HG02973 (cell line): ENCODE data around the gene EPHB1.

Experiments used
- ATAC-seq: cut with Tn5 transposase; IDR thresholded peaks from one replicate; pipeline ENCODE4 v1.9.1; 2021; ENCODE audit warnings: moderate library complexity; ENCODE audit not compliant: unreplicated experiment

The EPHB1 gene

DNA sequence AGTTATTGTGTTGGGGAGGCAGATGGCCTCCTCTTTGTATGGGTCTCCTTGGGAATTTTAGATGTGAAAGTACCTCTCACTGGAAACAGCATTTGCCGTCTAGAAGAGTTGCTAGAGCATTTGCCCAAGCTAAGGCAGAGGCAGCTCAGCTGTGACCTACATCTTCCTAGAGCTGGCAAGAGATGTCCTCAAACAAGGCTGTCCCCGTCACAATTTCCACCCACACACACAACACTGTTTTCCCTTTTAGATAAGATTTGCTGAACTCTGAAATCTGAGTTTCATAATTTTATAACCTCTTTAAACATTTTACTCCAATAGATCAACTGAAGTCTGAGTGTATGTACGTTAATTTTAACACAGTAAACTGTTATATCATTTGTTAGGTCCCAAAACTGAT, 352.6 kb downstream of the EPHB1 start:
- no peak for ATAC-seq

DNA sequence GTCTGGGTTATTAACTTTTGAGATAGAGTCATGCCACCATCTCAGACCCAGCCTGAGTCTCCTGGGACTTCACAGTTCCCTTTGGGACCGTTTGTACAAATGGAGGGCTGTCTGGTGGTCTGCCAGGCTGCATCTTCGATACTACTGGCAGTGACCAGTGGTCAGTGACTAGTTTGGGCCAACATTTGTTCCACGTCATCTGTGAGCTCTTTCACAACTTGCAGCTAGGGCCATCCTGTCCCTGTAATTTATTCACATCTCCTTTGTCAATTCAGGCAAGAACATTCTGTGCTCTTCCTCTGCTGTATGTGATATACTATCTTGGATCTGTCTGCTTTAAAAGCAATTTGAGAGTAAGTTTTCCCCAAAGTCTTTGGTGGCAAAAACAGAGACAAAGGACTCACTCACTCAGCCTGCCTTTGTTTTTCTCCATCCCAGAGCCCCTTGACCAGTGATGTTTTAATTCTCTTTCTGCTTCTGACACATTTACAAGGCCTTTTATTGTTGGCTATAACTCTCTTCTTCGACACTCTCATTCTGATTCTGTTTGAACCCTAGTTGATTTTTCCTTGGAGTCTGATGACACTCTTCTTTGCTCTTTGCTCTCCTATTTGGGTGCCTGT, 353.4 kb downstream of the EPHB1 start:
- ATAC-seq = no peak

DNA sequence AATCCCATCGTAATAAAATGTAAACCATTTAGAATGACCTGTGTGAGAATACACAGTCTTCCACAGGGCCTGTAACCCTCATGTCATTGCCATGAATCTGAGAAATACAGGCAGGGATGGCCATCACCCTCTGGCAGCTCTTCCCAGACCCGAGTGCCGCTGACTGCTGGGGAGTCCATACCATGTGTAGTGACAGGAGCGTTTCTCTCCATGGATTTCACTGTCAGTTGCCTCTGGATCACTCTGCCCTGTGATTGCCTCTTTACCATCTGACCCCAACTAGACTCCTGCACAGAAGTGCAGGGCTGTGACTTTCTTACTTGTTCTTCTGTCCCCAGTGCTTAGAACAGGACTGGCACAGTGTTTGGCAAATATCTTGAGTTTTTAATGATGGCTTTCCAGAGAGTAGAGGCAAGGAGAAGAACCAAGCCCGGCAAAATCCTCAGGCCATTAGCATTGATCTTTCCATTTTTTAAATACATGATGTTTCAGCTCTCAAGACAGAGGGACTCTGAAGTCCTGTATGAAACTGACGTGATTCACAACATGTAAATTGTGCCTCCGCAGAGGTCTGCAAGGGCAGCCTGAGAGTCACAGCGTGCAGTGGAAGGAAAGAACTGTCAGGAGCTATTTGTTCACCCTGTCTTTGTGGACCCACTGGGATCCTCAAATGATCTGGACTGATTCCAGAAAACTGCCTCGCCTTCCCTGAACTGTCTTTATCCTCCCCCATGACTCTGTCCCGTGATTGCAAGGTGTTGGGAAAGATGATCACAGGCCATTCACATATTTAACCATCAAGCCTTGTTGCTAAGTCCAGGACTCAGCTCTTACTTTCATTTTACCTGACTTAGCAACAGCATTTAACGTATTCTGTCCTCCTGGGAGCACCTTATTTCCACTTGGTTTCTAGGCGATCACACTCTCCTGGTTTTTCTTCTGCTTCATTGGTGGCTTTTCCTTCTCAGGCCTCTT, 354.9 kb downstream of the EPHB1 start:
- no peak for ATAC-seq

GRCh38 chr3:135154186-135154585, 359.1 kb downstream of the EPHB1 start:
- no peak for ATAC-seq

- ATAC-seq = no peak
These were observed 360.2 kb downstream of the EPHB1 start for GRCh38 chr3:135155228-135155627.

DNA sequence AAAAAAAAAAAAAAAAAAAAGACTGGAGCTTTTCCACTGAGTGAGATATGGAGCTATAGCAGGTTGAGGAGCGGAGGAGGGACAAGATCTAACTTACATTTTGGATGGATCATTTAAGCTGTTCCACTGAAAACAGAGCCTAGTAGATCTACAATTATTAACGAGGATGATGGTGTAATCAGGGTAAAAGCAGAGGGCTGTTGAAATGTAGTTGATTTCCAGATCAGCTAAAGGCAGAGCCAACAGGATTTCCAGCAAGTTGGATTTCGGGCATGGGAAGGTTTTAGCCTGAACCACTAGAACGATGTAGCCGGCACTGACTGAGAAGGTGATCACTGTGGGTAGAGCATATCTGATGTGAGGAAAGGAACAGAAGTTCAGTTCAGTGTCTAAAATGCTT, 360.7 kb downstream of the EPHB1 start:
- ATAC-seq = no peak

- no peak for ATAC-seq
These were observed 362.1 kb downstream of the EPHB1 start for GRCh38 chr3:135157045-135157740.

DNA sequence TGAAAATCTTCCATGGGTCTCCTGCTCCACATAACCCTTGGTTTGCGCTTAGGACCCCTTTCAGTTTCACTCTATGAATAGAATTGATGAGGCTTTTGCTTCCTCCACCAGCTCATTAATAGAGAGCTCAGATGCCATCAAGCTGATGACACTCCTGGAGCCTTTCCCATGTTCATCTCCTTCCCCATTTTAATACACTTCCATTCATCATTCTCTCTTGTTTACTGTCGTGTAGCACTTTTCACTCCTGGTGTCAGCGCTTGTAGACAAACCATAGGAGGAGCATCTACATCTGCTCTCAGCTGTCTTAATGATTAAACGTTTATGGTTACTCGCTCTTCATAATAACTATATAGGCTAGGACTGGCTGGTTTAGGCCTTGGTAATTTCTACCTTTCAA, 363.5 kb downstream of the EPHB1 start:
- ATAC-seq = no peak

DNA sequence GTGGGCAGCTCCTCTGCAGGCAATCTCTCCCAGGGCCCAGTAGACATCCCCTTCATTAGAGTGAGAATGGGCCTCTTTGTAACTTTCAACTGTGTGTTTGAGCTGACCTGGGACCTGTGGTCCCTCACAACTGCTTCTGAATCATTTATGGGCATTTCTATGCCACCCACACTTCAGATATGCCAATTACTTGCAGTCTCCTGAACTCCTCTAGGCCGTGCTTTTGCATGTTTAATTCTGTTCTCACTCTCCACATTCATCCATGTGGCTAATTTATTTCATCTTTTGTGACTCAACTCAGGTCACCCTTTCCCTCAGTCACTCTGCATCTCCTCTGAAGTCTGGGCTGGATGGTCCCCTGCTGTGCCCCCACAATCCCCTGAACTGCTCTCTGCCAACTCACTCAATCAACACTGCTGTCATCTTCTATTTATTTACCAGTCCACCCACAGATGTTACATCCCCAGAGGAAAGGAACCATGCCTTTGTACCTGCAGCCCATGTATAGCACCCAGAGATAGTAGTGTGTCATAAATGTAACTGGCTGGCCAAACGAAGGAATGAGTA, 364.7 kb downstream of the EPHB1 start:
- no peak for ATAC-seq

DNA sequence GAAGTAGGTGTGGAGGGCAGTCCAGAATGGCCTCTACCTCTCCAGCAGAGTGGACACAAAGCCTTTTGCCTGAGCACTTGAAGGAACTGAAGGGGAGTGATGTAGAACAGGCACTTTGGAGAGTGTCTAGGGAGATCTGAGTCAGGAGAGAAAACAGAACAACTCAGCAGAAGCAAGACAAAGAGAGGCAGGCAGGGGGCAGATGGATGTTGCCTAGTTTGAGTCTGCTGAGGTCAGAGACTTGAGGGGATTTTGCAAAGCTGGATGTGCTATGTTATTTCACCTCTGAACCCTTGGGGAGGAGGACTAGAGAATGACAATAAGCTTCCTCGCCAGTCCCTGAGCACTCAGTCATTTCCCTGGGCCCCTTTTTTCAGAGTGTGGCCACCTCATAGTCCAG, 366.4 kb downstream of the EPHB1 start:
- ATAC-seq = no peak

DNA sequence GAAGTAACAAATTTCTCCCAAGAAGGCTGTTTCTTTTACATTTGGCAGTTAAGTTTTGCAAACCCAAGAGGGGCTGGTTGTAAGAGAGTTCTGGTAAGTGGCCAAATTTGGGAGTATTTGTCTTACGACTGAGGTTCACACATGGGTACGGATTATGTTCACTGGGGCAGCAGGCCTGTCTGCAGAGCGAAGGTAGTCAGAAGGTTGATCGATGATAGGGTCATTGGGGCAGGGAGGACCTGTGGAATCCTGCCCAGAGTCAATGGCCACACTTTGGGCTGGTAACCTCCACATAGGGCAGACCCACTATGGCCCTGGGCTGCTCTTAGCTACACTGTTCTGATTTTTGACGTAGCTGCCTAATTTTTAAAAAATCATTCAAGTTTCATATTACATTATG, 368.6 kb downstream of the EPHB1 start:
- ATAC-seq = no peak

GRCh38 chr3:135165260-135165659, 370.2 kb downstream of the EPHB1 start:
- no peak for ATAC-seq

DNA sequence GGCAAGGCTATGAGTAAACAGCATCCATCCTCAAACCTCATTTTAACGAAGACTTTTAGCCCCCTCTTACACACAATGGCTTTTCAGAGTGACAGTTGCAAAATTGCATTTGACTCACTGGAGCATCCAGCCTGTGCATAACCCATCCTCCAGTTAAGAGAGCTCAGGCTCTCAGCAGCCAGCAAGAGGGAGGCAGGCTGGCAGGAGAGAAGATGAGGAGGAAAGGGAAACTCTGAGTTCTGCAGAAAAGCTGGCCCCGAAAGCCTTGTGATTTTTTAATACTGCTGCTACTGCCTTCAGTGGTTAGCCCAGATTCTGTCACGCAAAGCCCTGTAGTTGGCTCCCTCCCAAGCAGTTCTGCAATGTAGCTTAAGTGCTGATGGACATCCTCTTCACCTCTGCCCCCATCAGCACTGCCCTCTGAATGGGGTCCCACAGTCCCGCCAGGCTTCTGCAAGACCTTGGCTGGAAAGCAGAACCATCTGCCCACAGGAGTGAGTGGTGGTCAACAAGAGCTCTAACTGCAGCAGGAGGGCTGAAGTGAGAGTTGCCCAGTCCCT, 371.3 kb downstream of the EPHB1 start:
- no peak for ATAC-seq

GRCh38 chr3:135168822-135169221, 373.8 kb downstream of the EPHB1 start:
- no peak for ATAC-seq

DNA sequence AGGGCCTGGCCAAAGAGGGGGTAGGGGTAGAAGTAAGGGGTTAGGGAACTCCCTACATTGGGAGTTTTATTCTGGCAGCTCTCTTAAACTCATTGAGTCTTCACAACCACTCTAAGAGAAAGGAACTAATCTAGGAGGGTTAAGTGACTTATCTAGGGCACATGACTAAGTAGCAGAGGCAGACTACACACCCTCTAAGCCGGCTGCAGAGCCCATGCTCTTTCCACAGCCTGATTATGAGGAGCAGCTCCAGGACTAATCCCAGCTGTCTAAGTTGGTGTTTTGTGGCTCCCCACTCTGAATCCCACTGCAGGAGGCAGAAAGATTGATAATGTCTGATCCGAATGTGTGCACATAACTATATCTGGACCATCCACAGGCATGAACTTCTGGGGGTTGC, 374.6 kb downstream of the EPHB1 start:
- ATAC-seq = no peak

GRCh38 chr3:135170732-135171131, 375.7 kb downstream of the EPHB1 start:
- ATAC-seq = no peak

GRCh38 chr3:135172191-135172869, 377.3 kb downstream of the EPHB1 start:
- ATAC-seq = no peak

- ATAC-seq = no peak
These were observed 380.7 kb downstream of the EPHB1 start for GRCh38 chr3:135175728-135176277.

- no peak for ATAC-seq
These were observed 381.8 kb downstream of the EPHB1 start for GRCh38 chr3:135176881-135177280.

DNA sequence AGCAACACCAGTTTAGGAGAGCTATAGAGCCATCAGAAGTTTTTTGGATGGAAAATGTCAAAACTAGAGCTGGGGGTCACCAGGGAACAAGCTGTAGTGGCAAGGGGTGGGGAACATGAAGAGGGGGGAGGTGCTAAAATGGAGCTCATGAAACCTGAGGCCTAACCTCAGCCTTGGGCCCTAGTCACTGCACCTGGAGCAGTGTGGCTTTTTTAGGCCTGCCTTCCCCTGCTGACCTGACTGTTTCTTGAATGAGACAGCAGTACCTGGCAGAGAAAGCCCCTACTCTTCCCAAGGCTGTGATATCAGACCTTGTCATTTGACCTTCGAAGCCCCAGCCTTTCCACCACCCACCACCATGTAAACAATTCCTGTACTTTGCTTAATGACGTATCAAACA, 383.5 kb downstream of the EPHB1 start:
- ATAC-seq = no peak
